HG03520 (cell line): ENCODE data around the gene SLC22A3.

Source experiments
- ATAC-seq: cut with Tn5 transposase; IDR thresholded peaks from one replicate; pipeline ENCODE4 v1.9.1; 2021; ENCODE audit warnings: mild to moderate bottlenecking, moderate library complexity; ENCODE audit not compliant: unreplicated experiment

Gene SLC22A3

DNA sequence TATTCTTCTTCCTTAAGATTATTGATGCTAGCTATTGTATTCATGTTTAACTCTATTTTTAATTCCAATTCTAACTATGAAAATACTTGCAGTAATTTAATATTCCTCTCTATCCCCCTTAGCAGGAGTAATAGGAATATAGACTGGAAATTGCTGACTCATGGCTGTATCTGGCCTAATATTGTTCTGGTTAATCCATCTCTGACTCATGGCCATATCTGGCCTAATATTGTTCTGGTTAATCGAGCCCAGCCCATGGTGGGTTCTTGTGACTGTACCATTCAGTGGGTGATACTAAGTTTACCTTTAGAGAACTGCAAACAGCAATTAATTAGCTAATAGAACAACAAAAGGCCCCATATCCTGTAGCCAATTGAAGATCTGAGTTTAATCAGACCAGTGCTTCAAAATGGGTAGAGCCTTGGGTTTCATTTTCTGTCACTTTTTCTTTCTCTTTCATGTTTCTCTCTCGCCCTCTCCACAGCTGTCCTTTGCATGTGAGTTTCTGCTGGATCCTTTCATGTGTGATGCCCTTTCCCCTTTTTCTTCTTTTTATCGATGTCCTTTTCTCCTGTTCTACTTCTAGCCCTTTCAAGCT is 50.6 kb downstream of the SLC22A3 start:
- ATAC-seq: peak; percentile 98

DNA sequence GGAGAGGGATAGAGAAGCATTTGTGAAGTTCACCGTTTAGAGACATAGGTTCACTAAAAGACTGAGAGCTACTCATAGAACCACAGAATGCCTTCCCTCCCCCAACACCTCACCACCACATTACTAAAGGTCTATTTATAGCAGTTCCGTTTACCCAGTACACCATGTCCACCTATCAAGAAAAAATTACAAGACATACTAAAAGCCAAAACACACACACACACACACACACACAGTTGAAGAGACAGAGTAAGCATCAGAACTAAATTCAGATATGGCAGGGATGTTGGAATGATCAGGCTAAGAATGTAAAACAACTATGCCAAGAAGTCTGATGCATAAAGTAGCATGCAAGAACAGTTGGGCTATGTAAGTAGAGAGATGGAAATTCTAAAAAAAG is 52.3 kb downstream of the SLC22A3 start:
- no peak for ATAC-seq

- no peak for ATAC-seq
Observed at GRCh38 chr6:160408528-160408927, 60.4 kb downstream of the SLC22A3 start.

DNA sequence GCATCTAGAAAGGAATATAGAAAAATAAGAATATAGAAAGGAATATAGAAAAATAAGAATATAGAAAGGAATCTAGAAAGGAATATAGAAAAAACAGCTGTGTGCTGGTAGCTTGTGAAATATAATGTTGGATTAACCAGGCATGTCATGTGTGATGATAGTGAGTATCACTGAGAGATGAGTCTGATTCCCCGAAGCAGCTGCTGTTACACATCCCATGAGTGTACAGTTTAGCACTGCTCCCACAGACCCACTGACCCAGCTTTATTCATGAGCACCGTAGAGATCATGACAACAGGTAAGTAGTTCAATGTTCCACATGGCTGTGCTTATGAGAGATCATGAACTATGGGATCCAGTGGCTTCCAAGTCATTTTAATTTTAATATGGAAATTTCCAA is 64.8 kb downstream of the SLC22A3 start:
- ATAC-seq: no peak

DNA sequence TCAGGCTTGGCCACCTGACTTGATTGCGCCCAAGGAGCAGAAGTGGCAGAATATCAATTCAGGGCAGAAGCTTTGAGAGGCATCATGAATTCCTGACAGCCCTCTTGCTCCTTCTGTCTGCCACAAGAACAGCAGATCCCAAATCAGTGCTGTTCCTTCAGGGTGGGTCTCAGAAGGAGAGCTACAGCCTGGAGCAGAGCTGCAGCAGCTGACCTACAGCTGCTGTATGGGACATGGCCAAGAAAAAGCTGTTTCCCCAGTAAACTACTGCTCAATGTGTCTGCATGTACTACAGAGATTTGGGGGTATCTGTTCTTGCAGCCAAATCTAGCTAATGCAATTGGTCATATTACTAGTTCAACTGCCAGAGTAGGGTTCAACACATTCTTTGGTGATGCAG is 69.0 kb downstream of the SLC22A3 start:
- ATAC-seq: no peak

- no peak for ATAC-seq
Observed at GRCh38 chr6:160417550-160417949, 69.4 kb downstream of the SLC22A3 start.

DNA sequence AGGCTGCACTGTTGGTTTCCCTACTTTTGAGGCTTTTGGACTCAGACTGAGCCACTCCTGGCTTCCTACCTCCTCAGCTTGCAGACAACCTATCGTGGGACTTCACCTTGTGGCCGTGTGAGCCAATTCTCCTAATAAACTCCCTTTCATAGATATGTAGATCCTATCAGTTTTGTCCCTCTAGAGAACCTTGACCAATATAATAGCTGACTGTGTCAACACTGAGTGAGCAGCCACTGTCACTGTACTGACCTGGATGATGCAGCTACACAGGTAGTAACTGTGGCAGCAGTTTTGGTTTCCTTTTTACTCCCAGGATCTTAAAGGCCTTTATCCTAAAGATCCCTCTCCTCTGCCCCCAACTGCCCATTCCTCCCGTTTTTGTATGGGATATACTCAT is 70.2 kb downstream of the SLC22A3 start:
- ATAC-seq: no peak

DNA sequence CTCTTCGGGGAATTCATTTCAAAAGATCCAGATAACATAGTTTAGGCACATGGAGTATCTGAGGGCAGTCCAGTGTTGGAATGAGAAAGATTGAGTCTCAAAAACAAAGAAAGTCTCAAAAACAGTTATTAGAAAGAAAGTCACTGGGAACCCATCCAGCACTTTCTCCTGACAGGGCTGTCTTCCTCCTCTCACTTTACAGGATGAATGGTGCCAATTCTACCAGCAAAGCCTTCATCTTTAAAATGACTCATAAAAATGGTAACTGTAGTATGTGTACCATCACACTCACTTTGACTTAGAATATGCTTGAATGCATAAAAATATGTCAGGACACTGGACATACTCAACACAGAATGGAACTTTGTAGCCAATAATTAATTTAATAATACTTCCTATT is 71.3 kb downstream of the SLC22A3 start:
- ATAC-seq: no peak

GRCh38 chr6:160420253-160420968 is 72.2 kb downstream of the SLC22A3 start:
- ATAC-seq: no peak

- no peak for ATAC-seq
Observed at GRCh38 chr6:160420969-160421556, 72.9 kb downstream of the SLC22A3 start.

GRCh38 chr6:160421854-160422253 is 73.7 kb downstream of the SLC22A3 start:
- no peak for ATAC-seq

- ATAC-seq: no peak
Observed at GRCh38 chr6:160424256-160424655, 76.1 kb downstream of the SLC22A3 start.

- ATAC-seq: no peak
Observed at GRCh38 chr6:160426136-160426535, 78.0 kb downstream of the SLC22A3 start.

DNA sequence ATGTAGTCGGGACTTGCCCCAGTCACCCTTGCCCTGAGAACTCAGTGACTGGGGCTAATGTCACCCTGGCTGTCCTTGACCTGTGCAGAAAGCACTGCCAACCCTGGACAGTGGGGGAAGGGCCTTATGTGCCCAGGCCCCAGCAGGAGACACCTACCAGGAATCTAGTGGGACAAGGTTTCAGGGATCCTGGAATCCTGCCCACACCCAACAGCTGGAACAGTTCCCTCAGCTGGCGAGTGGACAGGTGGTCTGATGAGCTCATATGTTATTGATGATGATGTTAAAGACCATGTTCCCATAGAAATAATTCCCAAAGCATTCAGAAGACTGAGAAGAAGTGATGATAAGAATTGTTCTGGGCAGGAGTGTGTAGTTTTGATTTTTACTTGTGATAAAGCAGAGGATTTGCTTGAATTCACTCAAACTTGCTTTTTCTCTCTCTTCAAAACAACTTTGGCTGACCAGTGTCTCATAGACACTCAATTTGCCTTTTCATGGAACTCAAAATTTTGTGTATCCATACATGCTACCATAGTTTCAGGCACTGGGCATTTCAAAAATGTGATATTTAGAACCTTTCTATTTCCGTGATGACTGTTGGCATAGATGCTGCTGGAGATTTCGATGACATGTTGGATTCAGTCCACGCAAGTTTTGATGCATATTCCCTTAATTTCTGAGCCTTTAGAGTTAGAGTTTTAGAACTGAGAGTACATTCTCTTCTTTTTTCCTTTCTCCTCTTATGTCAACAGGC is 79.3 kb downstream of the SLC22A3 start:
- ATAC-seq: no peak

DNA sequence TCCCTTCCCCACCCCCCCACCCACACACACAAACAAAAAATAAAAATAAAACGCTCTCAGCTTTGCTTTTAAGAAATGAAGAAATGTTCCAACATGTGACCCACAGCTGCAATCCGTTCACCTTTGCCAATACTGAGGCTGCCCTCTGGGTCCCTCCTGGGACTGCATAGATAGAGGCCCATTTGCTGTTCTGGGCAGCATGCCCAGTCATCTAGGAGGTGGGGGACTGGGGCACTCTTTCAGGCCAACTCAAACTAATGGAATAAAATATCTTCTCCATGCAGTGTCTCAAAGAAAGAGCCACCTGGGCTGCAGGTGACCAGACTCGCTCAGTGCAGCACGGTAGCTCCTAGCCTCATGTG is 79.9 kb downstream of the SLC22A3 start:
- ATAC-seq: no peak

DNA sequence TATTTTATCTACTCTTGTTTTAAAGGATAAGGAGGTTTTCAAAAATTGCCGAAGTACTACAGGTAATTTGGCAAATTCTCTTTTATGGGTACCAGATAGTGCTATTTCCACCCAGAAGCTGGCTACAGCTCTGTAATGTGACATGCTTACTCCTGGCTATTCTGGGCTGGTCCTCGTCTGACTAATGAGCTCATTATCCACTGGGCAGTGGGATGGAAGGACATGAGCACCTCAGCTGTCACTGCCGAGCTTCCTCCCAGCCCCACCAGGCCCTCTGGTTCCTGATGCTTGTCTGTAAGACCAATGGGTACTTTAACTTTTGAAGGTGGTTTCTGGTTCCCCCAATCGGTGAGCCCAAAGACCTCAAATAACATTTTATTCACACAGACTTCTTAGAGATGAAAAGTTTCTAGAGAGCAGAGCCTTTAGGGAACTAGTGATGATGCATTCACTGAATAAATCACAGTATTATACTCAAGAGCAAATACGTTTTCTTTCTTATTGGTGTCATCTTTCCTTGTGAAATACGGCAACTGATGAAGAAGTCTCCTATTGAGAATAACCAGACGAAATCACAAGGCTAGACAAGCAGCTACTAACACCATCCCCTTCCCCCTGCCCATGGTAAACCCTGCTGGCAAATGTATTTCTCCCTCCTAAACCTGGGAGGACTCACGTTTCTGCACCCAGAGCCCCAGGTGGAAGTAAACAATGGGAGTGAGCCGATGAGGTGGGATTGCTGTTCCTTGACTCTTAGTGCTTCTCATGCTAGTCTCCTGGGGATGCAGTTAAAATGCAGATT is 80.8 kb downstream of the SLC22A3 start:
- ATAC-seq: no peak

- ATAC-seq: no peak
Observed at GRCh38 chr6:160429620-160429895, 81.4 kb downstream of the SLC22A3 start.

DNA sequence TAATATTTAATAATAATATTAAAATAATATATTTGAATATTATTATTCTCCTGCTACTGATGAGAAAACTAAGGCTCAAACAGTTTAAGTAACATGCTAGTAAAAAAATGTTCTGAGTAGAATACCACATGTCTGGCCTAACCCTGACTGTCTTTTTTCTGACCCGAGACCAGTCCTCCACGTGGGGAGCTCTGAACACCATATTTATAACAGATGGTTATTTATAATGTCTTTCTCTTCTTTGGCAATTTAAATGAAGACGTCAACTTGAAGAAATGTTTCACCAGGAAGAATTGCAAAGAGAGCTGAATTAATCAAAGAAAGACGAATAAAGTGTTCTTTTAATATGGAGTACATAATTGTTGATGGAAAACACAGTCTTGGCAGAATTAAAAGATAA is 82.0 kb downstream of the SLC22A3 start:
- ATAC-seq: no peak

DNA sequence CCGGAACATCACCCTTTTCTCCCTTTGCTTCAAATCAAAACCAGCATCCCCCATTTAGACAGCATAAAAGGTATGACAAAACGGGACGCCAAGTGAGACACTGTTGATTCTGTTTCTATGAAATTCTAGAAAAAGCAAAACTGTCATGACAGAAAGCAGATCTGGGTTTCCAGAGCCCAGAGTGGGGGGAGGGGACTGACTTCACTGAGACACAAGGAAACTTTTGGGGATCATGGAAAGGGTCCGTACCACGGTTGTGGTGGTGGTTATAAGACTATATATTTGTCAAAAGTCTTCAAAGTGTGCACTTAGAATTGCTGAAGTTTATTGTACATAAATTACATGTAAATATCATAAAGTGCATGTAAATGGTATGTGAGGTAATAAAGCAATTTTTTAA is 82.6 kb downstream of the SLC22A3 start:
- no peak for ATAC-seq

GRCh38 chr6:160431226-160431625 is 83.0 kb downstream of the SLC22A3 start:
- ATAC-seq: no peak

DNA sequence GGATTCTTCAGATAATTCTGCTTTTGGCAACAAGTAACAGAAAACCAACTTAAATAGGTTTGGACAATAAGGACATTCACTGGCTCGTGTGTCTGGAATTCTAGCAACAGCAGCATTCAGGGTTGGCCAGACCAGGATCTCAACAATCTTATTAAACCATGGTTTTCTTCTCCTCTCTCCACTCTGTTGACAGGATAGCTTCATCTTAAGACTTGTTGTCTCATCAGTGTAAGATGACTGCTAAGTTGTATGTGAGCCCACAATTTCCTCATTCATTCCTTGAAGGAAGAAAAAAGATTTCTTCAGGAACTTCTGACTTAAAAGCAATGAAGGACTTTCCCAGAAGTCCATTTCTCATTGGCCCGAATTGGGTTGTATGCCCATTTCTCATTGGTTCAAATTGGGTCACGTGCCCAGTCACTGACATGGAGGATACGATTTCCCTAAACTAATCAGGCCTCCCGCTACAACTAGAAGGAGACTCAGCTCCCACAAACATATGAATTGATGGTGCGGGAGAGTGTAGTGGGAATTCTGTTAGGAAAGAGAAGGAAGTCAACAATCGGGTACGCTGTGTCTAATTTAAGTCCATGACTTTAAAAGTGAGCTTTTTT is 83.7 kb downstream of the SLC22A3 start:
- ATAC-seq: no peak
